SIG-M5 treated with dmso at 0.1 percent for 504 hours (cell line): Measurements from ENCODE around the gene ENPP1.
A peak's percentile ranks its signal among the peaks of the same experiment; 100 is the strongest.
"Not testable (repeated sequence)": the region's sequence is repeated elsewhere in the genome, so short reads cannot be mapped to it uniquely, and the experiment has no call there.

Experiments
- DNase-seq: peaks from one replicate; lab custom pipeline; 2025; ENCODE audit not compliant: unreplicated experiment; lab: John Stamatoyannopoulos, UW

Gene ENPP1

DNA sequence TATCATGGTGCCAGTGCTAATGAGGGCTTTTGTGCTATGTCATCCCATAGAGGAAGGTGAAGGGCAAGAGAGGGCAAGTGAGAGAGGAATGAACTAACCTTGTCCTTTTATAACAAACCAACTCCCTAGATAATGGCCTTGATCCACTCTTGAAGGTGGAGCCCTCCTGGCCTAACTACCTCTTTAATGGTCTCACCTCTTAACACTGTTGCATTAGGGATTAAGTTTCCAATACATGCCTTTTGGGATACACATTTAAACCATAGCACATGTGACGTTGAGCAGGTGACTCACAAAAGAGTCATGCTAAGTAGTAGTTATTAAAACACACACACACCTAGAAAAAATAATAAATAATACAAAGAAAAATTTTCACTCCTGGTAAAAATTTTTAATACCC lies 106.4 kb downstream of the ENPP1 start:
- DNase-seq = no peak

DNA sequence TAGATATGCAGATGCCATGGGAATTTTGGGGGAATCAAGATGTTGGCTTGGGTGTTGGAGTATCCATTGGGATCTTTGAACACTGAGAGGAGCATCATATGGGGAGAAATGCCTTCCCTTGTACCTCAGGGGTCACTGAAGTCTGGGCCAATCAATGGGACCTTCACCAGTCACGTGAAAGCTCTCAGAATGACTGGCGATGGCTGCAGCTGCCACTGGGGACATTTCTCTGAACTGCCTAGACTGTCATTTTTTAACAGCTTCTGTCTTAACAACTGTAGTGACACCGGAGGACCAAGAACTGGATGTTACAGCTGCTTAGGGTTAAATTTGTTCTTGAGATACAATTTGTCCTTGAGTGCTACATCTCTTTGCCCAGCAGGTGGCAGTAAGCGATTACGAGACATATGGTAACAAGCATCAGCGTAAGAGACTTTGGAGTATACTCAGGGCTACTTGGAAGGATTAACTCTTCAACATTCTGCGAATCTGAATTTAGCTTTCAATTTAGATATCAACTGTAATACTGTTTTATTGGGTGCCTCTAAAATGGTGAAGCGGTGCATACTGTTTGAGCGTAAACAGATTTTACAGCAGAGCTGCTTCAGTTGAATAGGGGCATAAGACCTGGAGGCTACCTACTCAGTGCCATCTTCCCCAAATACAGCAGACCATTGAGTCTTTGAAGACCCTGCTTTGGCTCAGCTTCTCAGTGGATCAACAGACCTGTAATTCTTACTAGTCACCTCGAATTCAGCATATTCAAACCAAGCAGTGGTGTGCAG lies 107.3 kb downstream of the ENPP1 start:
- DNase-seq = peak; percentile 58

DNA sequence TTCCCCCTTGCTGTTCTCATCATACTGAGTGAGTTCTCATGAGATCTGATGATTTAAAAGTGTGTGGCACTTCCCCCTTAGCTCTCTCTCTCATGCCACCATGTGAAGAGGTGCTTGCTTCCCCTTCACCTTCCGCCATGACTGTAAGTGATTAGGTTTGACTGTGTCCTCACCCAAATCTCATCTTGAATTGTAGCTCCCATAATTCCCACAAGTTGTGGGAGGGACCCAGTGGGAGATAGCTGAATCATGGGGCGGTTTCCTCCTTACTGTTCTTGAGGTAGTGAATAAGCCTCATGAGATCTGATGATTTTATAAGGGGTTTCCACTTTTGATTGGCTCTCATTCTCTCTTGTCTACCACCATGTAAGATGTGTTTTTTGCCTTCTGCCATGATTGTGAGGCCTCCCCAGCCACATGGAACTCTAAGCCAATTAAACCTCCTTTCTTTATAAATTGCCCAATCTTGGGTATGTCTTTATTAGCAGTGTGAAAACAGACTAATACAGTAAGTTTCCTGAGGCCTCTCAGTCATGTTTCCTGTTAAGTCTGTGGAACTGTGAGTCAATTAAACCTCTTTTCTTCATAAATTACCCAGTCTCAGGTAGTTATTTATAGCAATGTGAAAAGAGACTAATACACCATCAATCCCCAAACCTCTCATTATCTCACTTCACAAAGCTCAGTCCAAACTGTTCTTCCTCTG lies 108.4 kb downstream of the ENPP1 start:
- DNase-seq = not testable (repeated sequence)

DNA sequence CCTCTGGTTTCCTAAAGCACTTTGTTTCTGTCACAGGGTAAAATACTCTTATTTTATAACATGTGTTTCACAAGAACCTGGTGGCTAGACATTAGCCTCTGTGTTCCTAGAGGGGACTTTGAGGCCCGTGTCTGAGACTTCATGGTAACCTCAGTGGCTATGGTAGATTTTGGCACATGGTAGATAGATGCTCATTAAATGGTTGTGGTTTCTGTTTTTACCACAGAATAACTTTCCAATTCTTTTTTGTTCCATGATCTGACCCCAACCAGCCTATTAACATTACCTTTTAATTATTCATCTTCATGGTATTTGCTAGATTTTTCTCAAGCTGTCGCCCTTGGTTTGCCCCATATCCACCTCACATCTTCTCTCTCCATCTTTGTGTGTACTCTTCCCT lies 109.0 kb downstream of the ENPP1 start:
- no peak for DNase-seq

DNA sequence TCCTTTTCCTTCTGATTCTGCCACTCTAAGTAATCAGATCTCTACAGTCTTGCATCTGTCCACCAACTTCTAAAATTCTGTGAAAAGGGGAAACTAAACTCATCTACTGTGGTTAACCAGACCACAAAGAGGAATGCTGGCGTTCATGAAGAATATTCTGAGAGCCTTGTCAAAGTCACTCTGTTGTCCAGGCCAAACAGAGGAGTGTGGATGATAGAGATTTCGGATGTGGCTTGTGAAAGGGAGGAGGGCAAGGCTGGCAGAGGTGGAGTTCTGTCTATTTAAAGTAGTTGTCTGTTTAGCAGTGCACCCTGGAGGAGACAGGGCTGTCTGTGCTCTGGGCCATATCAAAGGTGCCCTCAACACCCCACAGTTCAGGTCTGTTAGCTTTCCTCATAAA lies 109.5 kb downstream of the ENPP1 start:
- peak; percentile 18 for DNase-seq

DNA sequence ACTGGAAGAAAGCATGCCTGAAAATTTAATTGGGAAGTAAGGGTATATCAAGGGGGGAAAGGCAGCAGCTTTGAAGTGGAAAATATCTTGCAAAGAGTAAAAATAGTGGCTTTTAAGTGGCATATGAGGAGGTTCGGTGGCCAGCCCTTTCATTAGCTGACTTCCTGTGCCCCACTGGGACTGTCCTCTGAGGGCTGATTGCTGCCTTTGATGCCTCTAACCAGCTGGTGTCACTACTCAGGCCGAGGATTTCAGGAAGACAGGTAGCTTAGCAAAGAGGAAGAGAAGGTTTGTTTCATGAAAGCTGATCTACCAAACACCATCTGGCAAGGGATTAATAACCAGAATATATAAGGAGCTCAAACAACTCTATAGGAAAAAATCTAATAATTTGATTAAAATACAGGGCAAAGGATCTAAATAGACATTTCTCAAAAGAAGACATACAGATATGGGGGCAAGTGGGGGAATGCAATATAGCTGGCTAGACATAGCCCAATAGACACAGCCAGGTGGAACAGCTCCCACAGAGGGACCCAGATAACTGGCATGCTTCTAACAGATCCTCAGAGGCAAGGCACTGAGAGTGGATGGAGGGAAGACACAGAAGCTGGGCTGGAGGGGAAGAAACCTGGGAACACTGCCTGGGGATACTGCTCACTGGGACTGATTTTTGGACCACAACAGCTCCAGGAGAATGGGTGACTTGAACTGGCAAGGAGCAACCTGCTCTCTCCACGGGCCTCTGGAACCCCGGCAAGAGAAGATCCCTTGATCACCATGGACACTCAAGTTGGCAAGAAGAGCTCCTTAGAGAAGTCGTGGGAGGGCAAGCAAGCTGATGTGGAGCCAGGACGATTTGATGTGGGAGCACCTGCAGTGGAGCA lies 110.2 kb downstream of the ENPP1 start:
- DNase-seq = no peak

DNA sequence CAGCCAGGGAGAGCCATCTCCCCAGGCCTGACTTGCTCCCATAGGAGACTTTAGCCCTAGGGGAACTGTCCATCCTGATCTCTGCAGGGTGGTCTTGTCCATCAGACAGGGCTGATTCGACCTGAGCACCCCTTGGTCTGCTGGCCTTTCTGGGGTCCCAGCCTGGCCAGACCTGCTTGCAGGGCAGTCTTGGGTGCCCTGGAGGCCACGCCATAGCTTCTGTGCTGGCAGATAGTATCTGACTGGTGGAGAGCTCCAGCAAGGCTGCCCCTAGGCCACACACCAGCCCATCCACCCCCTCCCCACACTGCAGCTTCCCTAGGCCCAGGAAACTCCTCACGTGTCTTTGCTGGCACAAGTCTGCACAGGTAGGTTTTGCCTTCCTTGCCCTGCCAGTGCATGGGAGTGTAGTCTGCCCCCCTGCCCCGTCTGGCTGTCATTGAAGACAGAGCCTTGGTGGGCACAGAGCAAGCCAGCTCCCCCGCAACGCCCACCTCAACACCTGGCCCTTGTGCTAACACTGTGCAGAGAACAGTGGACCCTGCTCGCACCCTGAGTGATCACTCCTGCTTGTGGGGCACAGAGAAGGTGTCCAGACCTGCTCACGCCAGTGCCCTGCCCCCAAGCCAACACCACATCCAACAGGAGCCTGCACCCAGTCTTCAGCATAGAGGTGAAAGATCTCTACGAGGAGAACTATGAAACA lies 111.0 kb downstream of the ENPP1 start:
- DNase-seq = no peak

DNA sequence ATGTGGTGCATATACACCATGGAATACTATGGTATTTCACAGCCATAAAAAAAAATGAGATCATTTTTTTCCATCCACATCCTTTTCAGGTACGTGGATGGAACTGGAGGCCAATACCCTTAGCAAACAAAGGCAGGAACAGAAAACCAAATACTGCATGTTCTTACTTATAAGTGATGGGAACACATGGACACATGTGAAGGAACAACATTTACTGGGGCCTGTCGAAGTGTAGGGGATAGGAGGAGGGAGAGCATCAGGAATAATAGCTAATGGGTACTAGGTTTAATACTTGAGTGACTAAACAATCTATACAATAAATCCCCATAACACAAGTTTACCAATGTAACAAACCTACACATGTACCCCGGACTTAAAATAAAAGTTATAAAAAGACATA lies 112.8 kb downstream of the ENPP1 start:
- no peak for DNase-seq

DNA sequence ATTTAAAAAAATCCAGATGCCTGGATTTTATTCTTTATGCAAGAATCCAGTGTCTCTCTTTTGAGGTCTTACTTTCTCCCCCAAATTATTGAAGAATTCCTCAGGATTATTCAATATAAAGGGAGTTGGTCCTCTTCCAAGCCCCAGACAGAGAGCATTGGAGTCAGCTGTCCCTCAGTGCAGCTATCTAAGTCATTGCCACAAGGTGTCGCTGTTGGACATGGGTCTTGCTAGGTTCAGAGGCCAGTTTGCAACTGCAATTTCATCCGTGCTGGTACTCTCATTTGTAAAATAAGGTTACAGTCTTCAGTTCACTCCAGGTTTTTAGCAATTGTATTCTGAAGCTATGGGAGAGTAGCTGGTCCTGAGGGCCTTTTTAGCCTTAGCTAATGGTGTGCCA lies 115.5 kb downstream of the ENPP1 start:
- DNase-seq = peak; percentile 29

DNA sequence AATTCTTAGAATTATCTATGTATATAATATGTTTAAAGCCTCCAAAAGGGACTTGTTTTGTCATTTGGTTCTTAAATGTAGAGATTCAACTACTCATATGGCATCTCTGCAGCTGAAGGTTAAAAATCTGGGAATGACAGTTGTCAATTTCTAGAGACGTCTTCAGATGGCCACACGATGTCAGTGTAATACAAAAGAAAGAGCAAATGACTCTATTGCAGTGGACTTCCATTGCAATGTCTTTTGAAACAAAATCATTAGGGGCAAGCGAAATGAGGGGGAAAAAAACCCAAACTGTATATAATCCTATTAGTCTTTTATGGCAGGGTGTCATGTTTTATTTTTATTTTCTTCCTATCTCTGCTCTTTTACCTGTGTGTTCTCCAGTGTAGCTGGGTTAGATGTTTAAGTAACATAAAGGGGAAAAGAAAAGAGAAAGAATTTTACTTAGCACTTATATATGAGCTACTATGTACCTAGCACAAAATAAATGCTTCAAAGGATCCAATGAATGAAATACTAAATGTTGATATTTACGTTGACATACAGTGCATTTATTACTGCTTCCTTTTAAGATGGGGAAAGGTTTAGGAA lies 117.2 kb downstream of the ENPP1 start:
- DNase-seq = peak; percentile 20

DNA sequence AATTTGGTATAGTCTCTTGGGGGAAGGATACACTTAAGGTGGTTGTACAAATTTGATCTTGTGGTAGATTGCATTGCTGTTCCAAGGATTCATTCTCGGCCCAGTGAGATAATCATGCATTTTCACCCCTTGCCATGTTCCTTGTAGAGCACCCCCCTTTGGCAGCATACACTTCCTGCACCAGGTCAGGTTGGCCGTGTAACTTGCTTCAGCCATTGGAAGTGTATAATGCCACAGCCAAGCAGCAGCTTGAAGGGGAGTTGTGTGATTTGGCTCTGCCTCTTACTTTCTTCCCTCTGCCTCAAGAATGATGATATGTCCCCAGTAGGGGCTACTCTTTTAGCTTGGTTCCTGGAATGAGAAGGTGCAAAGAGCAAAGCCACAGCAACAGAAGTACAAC lies 121.4 kb downstream of the ENPP1 start:
- no peak for DNase-seq

DNA sequence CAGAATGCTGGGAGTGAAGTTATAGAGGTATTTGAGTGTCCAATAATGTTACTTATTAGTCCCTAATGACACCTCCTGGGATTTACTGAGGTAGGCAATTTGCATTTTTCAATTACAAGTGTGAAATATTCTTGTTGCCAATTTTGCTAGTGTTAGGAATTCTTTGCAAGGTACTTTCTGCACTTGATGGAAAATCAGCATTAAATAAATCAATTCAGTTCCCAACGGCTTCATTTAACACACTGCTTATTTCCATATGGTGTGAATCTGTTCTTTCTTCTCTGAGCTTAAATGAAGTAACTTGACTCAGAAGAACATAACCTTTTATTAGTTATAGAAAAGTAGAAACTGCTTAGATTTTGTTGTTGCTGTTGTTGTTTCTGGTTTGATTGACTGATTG lies 122.2 kb downstream of the ENPP1 start:
- no peak for DNase-seq

DNA sequence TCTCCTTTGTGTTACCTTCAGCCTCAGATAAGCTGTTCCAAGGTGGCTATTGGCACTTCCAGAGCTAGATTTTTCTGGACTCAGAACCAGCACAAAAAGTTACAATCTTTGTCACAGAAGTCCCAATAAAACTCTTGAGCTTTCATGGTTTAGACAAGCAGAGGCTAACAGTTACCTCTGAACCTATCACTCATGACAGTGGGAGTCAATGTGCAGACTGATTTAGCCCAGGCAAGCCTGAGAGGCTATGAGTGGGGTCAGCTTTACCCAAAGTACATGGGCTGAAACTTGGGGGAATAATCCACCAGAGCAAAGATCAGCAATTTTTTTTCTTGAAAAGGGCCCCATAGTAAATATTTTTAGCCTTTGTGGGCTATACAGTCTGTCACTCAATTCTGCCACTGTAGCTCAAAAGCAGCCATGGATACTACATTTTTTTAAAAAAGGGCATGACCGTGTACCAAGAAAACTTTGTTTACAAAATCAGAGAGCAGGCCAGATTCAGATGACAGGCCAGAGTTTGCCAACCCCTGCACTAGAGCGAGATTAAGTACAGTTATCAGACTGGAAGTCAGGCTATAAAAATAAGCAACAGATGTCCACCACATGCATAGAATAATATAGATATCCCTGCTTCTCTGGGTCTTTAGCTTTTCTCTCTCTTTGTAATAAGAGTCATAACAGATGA lies 123.4 kb downstream of the ENPP1 start:
- DNase-seq = no peak

DNA sequence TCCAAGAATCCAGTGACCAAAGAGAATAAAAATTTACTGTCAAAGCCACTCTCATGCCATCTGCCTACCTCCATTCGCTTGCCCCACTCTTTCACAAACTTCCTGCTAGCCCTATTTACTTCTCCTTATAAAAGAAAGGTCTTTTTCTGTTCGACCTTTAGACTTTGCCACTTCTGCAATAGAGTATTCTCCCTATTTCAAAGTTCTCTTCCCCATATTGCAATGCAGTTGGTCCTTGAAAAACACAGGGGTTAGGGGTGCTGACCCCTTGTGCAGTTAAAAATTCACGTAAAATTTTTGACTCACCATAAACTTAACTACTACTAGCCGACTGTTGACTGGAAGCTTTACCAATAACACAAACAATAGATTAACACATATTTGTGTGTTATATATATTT lies 128.3 kb downstream of the ENPP1 start:
- DNase-seq = no peak

DNA sequence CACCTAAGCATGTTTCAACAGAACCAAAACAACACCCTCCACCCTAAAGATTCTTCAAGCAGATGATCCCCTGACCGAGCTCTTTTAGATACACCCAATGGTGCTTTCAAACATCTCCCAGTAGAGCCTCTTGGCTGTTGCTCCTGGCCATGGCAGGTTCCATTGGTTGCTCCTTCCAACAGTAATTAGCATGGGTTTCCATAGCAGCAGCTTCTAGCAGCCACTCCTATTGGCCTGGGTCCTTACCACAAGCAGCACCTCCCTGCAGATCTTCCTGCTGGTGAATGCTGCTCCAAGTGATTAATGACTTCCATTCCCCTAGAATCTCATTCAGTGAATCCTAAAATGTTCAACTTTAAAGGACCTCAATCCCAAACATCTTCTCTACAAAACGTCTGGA lies 129.4 kb downstream of the ENPP1 start:
- no peak for DNase-seq

DNA sequence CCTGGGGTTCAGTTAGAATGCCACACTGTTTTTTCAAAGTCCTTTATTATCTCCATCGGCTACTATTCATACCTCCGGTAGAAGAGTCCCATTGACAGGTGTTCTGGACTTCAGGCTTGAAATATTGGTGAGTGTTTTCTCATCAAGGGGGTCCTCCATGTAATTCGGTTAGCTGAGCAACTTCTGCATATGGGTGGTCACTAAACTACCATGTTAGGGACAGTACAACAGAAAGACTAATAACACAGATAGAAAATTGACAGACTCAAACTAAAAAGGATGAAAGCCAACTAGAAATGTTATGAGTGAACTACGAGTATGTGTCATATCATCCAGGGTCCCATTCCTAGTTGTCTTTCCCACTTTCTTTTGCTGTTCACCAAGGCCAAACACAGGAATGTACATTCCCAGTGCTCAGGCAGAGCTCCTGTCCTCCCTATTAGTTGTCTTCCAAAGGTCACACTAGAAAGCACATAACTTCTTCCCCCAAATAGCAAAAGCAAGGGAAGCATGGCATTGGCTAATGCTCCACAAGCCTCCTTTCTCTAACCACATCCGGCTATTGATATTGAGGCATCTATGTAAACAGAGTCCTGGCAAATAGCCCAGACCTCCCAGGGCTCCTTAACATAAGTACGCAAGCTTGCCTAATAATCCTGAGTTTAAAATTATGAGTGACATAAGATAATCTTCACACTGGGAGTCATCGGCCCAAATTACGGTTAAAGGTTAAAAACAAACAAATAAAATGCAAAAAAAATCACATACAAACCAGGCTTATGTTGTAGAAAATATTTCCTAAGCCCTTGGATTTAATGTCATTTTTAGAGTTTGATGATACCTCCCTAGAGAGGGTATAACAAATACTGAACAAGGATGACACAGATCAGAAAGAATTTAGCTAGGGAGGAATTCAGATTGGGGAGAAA lies 130.1 kb downstream of the ENPP1 start:
- DNase-seq = no peak
